ENCODE data around the gene RNGTT.

DNA sequence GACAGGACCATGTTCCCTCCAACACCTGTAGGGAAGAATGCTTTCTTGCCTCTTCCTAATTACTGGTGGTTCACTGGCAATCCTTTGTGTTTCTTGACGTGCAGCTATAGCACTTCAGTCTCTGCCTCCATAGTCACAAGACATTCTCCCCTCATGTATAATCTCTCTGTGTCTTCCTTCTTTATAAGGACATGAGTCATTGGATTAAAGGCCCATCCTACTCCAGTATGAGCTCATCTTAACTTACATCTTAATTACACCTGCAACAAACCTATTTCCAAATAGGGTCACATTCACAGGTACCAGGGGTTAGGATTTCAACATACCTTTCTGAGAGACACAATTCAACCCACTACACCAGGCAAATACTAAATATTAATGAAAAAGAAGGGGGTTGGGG, 213.6 kb downstream of the RNGTT start:
- no peak for TF ChIP-seq POLR2A (IDR thresholded peaks at IDR 0.05)
- TF ChIP-seq, protein P1, sequence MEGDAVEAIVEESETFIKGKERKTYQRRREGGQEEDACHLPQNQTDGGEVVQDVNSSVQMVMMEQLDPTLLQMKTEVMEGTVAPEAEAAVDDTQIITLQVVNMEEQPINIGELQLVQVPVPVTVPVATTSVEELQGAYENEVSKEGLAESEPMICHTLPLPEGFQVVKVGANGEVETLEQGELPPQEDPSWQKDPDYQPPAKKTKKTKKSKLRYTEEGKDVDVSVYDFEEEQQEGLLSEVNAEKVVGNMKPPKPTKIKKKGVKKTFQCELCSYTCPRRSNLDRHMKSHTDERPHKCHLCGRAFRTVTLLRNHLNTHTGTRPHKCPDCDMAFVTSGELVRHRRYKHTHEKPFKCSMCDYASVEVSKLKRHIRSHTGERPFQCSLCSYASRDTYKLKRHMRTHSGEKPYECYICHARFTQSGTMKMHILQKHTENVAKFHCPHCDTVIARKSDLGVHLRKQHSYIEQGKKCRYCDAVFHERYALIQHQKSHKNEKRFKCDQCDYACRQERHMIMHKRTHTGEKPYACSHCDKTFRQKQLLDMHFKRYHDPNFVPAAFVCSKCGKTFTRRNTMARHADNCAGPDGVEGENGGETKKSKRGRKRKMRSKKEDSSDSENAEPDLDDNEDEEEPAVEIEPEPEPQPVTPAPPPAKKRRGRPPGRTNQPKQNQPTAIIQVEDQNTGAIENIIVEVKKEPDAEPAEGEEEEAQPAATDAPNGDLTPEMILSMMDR (IDR thresholded peaks at IDR 0.05) = no peak
